HEK293 (cell line): ENCODE data around the gene SLFNL1.

Experiments used
- CTCF ChIA-PET: fragments of 350-600 bp; formaldehyde crosslinking; extraction: SDS; loops from one replicate; lab custom pipeline; 2021; ENCODE audit warnings: antibody characterized with exemption; lab: Yijun Ruan, JAX
- POLR2A ChIA-PET: fragments of 300-600 bp; formaldehyde crosslinking; extraction: SDS; loops from one replicate; lab custom pipeline; 2020; ENCODE audit warnings: antibody characterized with exemption, inconsistent platforms; lab: Yijun Ruan, JAX
- H3K27ac ChIP-seq: fragments of 200-500 bp; sonication (Bioruptor generic); 2 replicates; pipeline ENCODE4 v1.5.1; 2014; ENCODE audit warnings: low read depth, low read length, control low read depth, inconsistent platforms; ENCODE audit errors: extremely low read depth
- H3K36me3 ChIP-seq, 2 experiments: fragments of 200-500 bp in 1 of 2; sonication (Bioruptor generic) in 1 of 2; 1 replicate in 1 of 2; 2 replicates in 1 of 2; pipeline ENCODE4 v1.5.1; 2014 to 2017; ENCODE audit warnings: inconsistent platforms in 2 of 2, low read length in 2 of 2; ENCODE audit not compliant: control insufficient read depth in 2 of 2, insufficient read depth in 1 of 2
- H3K4me1 ChIP-seq: fragments of 200-500 bp; sonication (Bioruptor generic); 2 replicates; pipeline ENCODE4 v1.5.1; 2014; ENCODE audit warnings: mild to moderate bottlenecking, low read length, inconsistent platforms; ENCODE audit not compliant: control insufficient read depth, insufficient read depth
- H3K4me3 ChIP-seq: 2 replicates; pipeline ENCODE4 v1.5.1; 2011; ENCODE audit warnings: low read depth, mild to moderate bottlenecking, control low read depth, low read length, moderate library complexity
- H3K9me3 ChIP-seq: fragments of 200-500 bp; sonication (Bioruptor generic); 2 replicates; pipeline ENCODE4 v1.5.1; 2014; ENCODE audit warnings: low read depth, low read length, inconsistent platforms; ENCODE audit not compliant: control insufficient read depth, insufficient read depth
- CTCF ChIP-seq: fragments of 450-650 bp; formaldehyde crosslinking; IDR thresholded peaks from 2 replicates; pipeline ENCODE4 v1.5.1; 2016; ENCODE audit warnings: missing biosample characterization, missing genetic modification characterization
- HIC1 ChIP-seq: fragments of 450-650 bp; formaldehyde crosslinking; IDR thresholded peaks from 2 replicates; pipeline ENCODE4 v1.5.1; 2016; ENCODE audit warnings: missing biosample characterization, missing genetic modification characterization
- KLF1 ChIP-seq: fragments of 450-650 bp; formaldehyde crosslinking; IDR thresholded peaks from 2 replicates; pipeline ENCODE4 v1.5.1; 2016; ENCODE audit warnings: missing biosample characterization, missing genetic modification characterization
- MZF1 ChIP-seq: fragments of 450-650 bp; formaldehyde crosslinking; IDR thresholded peaks from 2 replicates; pipeline ENCODE4 v1.5.1; 2017; ENCODE audit warnings: missing biosample characterization, missing genetic modification characterization, borderline replicate concordance
- PRDM10 ChIP-seq: fragments of 450-650 bp; formaldehyde crosslinking; IDR thresholded peaks from 2 replicates; pipeline ENCODE4 v1.5.1; 2016; ENCODE audit warnings: missing biosample characterization, missing genetic modification characterization
- SCRT2 ChIP-seq: fragments of 450-650 bp; formaldehyde crosslinking; IDR thresholded peaks from 2 replicates; pipeline ENCODE4 v1.5.1; 2016; ENCODE audit warnings: missing biosample characterization, missing genetic modification characterization
- ZFP41 ChIP-seq: fragments of 450-650 bp; formaldehyde crosslinking; IDR thresholded peaks from 2 replicates; pipeline ENCODE4 v1.5.1; 2016; ENCODE audit warnings: missing biosample characterization, missing genetic modification characterization, borderline replicate concordance
- ZNF10 ChIP-seq: fragments of 450-650 bp; formaldehyde crosslinking; IDR thresholded peaks from 2 replicates; pipeline ENCODE4 v1.5.1; 2017; ENCODE audit warnings: missing biosample characterization, missing genetic modification characterization
- ZNF114 ChIP-seq: fragments of 450-650 bp; formaldehyde crosslinking; IDR thresholded peaks from 2 replicates; pipeline ENCODE4 v1.5.0; 2017; ENCODE audit warnings: missing biosample characterization, missing genetic modification characterization
- ZNF18 ChIP-seq: fragments of 450-650 bp; formaldehyde crosslinking; IDR thresholded peaks from 2 replicates; pipeline ENCODE4 v1.5.1; 2016; ENCODE audit warnings: missing biosample characterization, missing genetic modification characterization
- ZNF302 ChIP-seq: fragments of 450-650 bp; formaldehyde crosslinking; IDR thresholded peaks from 2 replicates; pipeline ENCODE4 v1.5.1; 2016; ENCODE audit warnings: missing biosample characterization, missing genetic modification characterization, low read depth
- ZNF324 ChIP-seq: fragments of 450-650 bp; formaldehyde crosslinking; IDR thresholded peaks from 2 replicates; pipeline ENCODE4 v1.5.1; 2016; ENCODE audit warnings: missing biosample characterization, missing genetic modification characterization
- ZNF335 ChIP-seq: fragments of 450-650 bp; formaldehyde crosslinking; conservative IDR thresholded peaks from 2 replicates; pipeline ENCODE4 v1.5.1; 2016; ENCODE audit warnings: missing biosample characterization, missing genetic modification characterization
- ZNF362 ChIP-seq: fragments of 450-650 bp; formaldehyde crosslinking; IDR thresholded peaks from 2 replicates; pipeline ENCODE4 v1.5.1; 2016; ENCODE audit warnings: missing biosample characterization, missing genetic modification characterization
- ZNF416 ChIP-seq: fragments of 450-650 bp; formaldehyde crosslinking; IDR thresholded peaks from 2 replicates; pipeline ENCODE4 v1.5.1; 2016; ENCODE audit warnings: missing biosample characterization, missing genetic modification characterization
- ZNF549 ChIP-seq: fragments of 450-650 bp; IDR thresholded peaks from 2 replicates; pipeline ENCODE4 v1.5.1; 2018; ENCODE audit warnings: missing biosample characterization, missing genetic modification characterization, mild to moderate bottlenecking, inconsistent platforms, moderate library complexity
- ZNF692 ChIP-seq: fragments of 450-650 bp; formaldehyde crosslinking; IDR thresholded peaks from 2 replicates; pipeline ENCODE4 v1.5.1; 2016; ENCODE audit warnings: missing biosample characterization, missing genetic modification characterization
- ZNF791 ChIP-seq: fragments of 450-650 bp; formaldehyde crosslinking; IDR thresholded peaks from 2 replicates; pipeline ENCODE4 v1.5.1; 2016; ENCODE audit warnings: missing biosample characterization, missing genetic modification characterization

SLFNL1 gene

GRCh38 chr1:41019353-41019745, 2.2 kb downstream of the SLFNL1 start:
- Histone ChIP-seq H3K36me3 (peaks cover 0 to 67% of the 10 kb centered on the region in 2 experiments; a peak in 1 of 3 replicates), H3K4me1 (no peaks in the 10 kb centered on the region), H3K27ac (no peak overlapping the region), H3K4me3 (no peak overlapping the region), H3K9me3 (no peaks in the 10 kb centered on the region)
- CTCF ChIA-PET, result no interaction called here
- POLR2A ChIA-PET, result interaction anchor here (0.7 to 1.5 kb wide), 2 partner anchors 16 to 109 kb away, joined by 3 to 4 read pairs; no protein-coding TSS in a partner anchor
- TF ChIP-seq CTCF (tag by site-specific recombination) (no peak), PRDM10 (tag by site-specific recombination) (0 out of 2 replicates have a peak, but pooled peaks have one; percentile 36)

GRCh38 chr1:41018018-41018410, 3.5 kb downstream of the SLFNL1 start:
- Histone ChIP-seq H3K9me3 (no peaks in the 10 kb centered on the region), H3K36me3 (peaks cover 5 to 74% of the 10 kb centered on the region in 2 experiments; a peak in 2 of 3 replicates), H3K4me3 (no peak overlapping the region), H3K27ac (no peak overlapping the region), H3K4me1 (no peaks in the 10 kb centered on the region)
- no peak for TF ChIP-seq MZF1
- no peak for TF ChIP-seq ZNF692 (tag by site-specific recombination)
- no peak for TF ChIP-seq ZNF114 (tag by site-specific recombination)
- no peak for TF ChIP-seq ZNF791
- no peak for TF ChIP-seq ZNF335
- TF ChIP-seq HIC1 (tag by site-specific recombination), result no peak
- no peak for TF ChIP-seq SCRT2 (tag by site-specific recombination)
- TF ChIP-seq ZNF362 (tag by site-specific recombination), result no peak
- TF ChIP-seq KLF1, result no peak
- TF ChIP-seq ZNF416 (tag by site-specific recombination), result no peak
- TF ChIP-seq PRDM10 (tag by site-specific recombination), result no peak
- no peak for TF ChIP-seq ZNF302
- TF ChIP-seq ZNF18 (tag by site-specific recombination), result no peak
- TF ChIP-seq ZFP41, result no peak
- TF ChIP-seq ZNF10 (tag by site-specific recombination), result no peak
- TF ChIP-seq ZNF549 (tag by site-specific recombination), result no peak
- no peak for TF ChIP-seq ZNF324 (tag by site-specific recombination)
- POLR2A ChIA-PET, result no interaction called here
- CTCF ChIA-PET, result no interaction called here
